Panc1 (cell line): ENCODE results near the gene PCSK5.

Source experiments
- CTCF ChIP-seq: fragments of 450-650 bp; IDR thresholded peaks from 2 replicates; pipeline ENCODE4 v1.5.1; 2017; ENCODE audit warnings: mild to moderate bottlenecking
- POLR2AphosphoS5 ChIP-seq: IDR thresholded peaks from 2 replicates; pipeline ENCODE4 v1.6.1; 2012; ENCODE audit warnings: mild to moderate bottlenecking, low read depth, low read length, moderate library complexity
- SIN3A ChIP-seq: IDR thresholded peaks from 2 replicates; pipeline ENCODE4 v1.6.1; 2012; ENCODE audit warnings: low read depth, mild to moderate bottlenecking, low read length, moderate library complexity, borderline replicate concordance; ENCODE audit not compliant: insufficient read depth
- TF ChIP-seq, protein P1 (sequence below), 2 experiments: IDR thresholded peaks; 2 replicates each; pipeline ENCODE4 v1.6.1; 2011 to 2012; ENCODE audit warnings: low read depth in 2 of 2, control low read depth in 1 of 2, low read length in 1 of 2, mild to moderate bottlenecking in 1 of 2, moderate library complexity in 1 of 2; ENCODE audit not compliant: insufficient read depth in 1 of 2

DNA sequence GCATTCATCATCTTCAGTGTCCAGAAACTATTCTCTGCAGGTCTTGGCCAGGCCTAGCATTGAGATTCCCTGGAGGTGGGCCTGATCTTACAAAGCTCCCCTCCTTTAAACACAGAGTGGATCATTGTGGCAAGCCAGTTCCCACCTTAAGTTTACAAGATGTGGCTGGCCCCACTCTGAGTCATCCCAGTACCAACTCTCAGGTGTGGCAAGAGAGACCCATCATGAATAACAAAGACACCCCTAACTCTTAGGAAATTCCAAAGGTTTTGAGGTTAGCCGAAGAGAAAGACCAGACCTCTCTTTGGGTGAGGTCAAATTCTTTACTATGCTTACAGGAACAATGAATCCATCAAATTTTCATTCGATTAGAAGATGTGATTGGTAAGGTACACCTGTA, 425.6 kb downstream of the PCSK5 start:
- TF ChIP-seq SIN3A (no peak), CTCF (no peak), POLR2AphosphoS5 (no peak)
- TF ChIP-seq, protein P1, sequence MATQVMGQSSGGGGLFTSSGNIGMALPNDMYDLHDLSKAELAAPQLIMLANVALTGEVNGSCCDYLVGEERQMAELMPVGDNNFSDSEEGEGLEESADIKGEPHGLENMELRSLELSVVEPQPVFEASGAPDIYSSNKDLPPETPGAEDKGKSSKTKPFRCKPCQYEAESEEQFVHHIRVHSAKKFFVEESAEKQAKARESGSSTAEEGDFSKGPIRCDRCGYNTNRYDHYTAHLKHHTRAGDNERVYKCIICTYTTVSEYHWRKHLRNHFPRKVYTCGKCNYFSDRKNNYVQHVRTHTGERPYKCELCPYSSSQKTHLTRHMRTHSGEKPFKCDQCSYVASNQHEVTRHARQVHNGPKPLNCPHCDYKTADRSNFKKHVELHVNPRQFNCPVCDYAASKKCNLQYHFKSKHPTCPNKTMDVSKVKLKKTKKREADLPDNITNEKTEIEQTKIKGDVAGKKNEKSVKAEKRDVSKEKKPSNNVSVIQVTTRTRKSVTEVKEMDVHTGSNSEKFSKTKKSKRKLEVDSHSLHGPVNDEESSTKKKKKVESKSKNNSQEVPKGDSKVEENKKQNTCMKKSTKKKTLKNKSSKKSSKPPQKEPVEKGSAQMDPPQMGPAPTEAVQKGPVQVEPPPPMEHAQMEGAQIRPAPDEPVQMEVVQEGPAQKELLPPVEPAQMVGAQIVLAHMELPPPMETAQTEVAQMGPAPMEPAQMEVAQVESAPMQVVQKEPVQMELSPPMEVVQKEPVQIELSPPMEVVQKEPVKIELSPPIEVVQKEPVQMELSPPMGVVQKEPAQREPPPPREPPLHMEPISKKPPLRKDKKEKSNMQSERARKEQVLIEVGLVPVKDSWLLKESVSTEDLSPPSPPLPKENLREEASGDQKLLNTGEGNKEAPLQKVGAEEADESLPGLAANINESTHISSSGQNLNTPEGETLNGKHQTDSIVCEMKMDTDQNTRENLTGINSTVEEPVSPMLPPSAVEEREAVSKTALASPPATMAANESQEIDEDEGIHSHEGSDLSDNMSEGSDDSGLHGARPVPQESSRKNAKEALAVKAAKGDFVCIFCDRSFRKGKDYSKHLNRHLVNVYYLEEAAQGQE (IDR thresholded peaks at IDR 0.05; ENCODE audit: insufficient read depth in 1 of 2, low read depth in 2 of 2, low read length in 1 of 2): no peak
